ENCODE data around the gene MYO10.

The MYO10 gene

DNA sequence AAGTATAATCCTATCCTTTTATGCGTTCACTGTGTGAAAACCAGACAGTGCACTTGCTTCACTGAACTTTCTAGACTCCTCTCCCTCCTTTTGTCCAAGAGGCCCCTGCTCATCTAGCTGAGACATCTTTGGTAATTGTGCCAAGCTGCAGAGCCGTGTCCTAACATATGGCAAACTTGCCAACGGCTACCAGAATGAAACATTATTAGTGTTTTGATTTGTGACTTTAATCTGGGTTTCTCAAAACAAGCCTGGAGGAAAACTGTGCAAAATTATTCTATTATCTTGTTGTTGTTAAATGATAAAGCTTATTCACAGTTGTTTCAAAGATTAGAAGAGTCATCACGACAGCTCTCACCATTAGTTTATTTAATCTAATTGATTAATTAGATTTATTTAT, 240.3 kb downstream of the MYO10 start:
- no peak for DNase-seq

DNA sequence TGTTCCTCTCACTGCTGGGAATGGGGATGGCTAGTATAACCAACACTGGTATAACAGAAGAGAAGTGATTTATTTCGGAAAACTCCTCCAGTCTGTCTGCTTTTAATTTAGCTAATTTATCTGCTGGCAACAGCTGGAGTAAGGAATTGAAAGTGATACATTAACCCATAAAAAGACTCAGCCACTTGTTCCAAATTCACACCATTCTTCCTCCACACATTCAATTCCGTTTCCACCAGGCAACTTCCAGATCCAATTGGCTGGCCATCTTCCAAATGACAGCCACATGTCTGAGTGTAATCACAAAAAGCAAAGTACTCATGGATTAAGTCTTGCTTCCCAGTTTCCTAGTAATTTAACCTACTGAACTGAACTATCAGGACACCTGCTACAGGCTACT, 242.2 kb downstream of the MYO10 start:
- no peak for DNase-seq

DNA sequence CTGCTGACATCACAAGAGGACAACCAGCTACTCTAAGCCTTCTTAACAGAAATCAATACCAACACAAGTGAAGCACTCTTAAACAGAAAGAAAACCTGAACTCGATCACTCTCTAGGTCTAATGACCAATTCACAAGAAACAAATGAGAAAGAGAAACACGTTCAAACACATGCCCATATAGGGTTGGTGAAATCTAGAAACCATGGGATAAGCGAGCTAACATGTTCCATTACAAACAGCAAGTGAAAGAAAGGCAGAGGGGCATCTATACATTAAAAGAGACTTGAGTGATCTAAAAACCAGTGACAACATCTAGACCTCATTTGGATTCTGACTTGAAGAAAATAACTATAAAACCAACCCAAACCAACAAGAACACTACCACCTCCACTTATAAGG, 244.4 kb downstream of the MYO10 start:
- no peak for DNase-seq

DNA sequence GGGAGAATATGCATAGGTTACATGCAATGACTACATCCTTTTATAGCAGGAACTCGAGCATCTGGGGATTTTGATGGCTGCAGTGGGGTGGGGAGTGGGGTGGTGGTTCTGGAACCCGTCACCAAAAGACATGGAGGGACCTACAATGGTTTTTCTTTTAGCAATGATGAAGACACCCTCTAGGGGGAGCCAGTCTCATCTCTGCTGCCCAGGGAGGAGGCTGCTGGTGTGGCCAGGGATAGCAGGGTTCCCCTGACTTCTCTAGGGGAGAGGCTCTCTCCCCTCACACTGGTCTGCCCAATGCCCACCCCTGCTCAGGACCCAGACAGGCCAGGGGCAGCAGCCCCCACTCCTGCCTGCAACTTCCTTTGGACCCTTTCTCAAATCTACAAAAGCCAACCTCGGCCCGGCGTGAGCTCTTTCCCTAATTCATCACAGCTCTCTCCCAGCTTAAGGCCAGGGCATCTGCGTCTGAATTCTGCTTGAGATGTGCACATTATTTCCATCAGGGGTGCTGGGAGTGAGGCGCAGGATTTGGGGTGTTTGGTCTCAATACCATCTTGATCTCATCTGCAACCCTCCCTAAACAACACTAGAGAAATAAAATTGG, 245.7 kb downstream of the MYO10 start:
- DNase-seq = no peak

DNA sequence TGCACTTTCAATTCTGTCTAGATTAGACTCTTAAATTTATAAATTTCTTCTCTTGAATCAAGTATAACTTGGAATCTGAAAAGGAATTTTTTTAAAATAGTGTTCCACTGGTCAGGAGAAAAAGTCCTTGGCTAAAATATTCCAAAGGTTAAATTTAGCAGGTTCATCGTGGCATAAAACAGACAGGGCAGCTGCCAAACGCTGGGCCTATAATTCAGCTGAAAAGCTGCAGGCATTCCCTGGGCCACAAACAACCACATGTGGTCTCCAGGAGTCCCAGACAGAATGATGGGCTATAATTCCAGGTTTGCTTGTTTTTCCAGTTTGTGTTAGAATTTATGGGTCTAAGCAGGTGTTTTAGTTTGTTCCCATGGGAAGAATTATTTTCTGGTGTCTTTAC, 248.2 kb downstream of the MYO10 start:
- DNase-seq = no peak

DNA sequence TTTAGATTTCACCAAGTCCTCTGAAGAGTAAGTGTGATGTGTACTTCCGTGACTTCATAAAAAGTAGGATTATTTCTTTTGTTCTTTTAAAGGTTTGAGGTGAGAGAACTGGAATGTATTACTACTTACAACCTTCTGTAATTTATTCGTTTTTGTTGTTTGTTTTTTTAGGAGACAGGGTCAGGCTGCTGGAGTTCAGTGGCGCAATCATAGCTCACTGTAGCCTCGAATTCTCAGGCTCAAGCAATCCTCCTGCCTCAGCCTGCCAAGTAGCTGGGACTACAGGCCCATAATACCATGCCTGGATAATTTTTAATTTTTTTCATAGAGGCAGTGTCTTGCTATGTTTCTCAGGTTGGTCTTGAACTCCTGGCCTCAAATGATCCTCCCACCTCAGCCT, 251.0 kb downstream of the MYO10 start:
- DNase-seq = no peak

DNA sequence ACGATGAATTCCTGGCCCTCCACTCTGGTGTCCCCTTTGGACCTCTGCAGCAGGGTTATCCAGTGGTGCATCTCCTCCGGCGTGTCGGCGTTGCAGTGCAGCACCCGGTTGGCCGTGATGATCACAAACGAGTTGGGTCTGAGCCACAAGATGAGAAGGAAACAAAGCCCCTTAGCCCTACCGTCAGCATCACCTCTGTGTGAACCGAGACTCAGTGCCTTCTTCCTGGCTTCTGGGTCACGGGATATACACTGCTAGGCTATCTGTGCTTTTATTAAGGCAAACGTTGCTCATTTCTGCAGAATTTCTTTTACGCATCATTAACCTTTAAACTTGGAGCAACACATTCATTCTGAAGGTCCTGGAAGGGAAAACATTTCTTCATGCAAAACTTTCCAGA, 254.2 kb downstream of the MYO10 start:
- DNase-seq = no peak

DNA sequence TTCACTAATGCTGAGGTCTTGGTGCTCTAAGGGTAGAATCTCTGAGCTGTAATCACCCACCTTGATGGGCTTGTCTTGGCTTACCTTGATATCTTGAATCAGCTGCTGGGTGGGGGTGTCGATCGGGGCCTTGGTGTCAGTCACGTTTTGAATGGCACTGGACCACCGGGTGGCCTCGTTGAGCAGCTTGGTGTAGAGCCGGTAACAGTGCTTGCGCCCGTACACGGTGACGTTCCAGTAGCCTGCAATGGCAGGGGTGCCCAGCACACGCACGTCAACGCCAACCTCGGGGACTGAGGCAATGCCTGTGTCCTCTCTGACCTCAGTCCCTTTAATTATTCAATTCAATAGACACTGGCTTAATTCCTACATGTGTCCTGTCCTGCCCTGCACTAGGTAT, 256.2 kb downstream of the MYO10 start:
- no peak for DNase-seq

DNA sequence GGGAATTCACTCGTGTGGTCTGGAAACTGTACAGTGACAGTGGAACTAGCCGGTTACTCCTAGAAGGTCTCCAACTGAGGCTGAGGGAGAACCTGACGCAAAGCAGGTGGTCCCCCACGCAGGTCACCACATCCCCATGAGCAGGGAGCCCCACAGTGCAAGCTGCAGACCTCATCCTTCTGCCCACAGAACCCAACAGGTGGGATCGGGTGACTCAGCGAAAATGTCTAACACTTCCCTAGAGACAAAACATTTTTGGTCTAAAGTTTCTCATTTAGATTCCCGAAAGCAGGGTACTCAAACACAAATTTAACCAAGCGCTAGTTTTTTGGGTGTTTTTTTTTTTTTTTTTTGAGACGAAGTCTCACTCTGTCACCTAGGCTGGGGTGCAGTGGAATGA, 256.9 kb downstream of the MYO10 start:
- no peak for DNase-seq

DNA sequence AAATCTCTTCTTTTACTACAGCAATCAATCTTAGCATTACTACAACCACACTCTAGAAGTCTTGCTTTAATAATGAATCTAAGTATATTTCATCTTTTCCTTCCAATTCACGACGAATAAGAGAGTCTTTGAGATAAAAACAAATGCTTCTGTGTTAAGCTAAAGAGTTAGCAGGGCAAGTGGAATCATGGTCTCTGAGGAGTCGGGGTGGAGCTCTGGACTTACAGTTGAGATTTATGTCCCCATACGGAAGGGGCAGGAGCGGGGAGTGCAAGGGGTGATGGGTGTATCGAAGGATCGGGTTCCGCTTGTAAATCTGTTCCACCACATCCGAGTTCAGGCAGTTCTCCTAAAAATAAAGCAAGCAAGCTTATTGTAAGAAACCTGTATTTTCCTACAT, 260.3 kb downstream of the MYO10 start:
- DNase-seq = no peak

DNA sequence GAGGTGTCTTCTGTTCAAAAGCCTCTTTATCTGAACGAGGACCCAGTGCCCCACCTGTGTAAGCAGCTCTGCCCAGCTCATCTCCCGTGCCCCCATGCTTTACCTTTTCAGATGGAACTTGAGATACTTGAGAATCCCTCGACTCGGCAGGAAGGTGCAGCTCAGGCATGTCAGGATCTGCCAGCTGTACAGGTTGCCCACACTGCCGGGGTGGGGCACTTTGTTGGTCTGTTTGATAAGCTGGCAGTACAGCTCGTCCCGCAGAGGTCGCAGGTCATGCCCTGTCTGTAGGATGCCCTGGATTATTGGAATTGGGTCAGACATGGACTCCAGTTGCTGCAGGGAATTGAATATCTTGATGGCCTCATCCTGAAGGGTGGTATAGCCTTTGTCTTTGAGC, 261.3 kb downstream of the MYO10 start:
- no peak for DNase-seq

DNA sequence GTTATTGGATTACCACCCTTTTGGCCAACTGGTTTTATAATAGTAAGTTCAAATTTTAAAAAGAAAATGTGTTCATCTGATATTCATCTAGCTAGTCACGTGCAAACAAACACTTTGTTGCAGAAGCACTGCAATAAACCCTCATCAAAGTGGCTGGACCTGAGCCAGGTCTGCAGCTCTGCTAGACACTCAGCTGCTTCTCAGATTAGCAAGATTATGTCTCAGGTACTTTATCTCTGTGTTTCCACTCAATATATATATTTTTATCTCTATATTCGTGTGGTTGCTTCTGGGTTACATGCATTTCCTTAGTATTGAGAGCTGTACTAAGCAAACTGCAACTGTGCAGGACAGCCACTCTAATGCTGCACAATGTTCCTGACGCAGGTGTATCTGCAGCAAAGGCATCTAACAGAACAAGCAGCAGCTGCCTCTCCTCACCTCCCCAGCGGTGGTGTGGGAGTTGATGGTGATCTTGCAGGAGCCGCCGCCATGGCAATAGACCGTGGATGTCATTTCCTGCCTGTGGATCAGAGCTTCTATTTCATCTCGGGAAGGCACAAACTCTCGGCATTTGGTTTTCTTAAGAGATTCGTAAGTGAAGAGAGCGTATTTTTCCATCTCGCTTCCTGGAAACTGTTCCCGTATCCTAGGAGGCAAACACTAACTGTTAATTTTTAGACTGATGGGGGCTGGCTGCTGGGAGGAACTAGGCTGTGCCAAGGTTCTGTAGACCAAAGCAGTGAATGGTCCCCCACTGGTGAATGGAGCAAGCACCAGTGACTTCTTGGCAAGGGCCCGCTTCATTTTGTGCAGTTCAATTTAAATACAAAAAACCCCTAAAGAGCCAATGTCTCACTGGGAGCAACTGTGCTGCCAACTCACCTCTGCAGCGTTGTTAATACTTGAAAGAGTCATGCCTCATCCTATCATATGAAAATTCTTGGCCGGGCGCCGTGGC, 262.6 kb downstream of the MYO10 start:
- DNase-seq = no peak

DNA sequence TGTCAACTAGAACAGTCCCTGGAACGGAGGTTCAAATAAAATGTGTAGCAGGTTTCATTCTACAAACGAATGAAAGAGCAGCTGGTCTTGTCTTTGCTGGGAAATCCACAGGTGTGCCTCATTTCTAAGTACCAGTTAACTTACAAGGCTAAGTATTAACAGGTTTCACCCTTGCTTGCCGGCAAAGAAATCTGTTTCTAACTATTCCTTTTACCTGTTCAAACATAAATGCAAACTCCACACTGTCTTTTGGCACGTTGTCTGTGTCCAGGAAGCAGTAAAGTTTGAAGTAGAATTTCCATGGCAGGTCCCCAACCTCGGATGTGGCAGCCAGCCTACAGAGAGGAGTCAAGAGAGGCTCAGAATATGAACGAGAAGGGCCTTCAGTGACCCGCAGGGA, 264.9 kb downstream of the MYO10 start:
- no peak for DNase-seq

DNA sequence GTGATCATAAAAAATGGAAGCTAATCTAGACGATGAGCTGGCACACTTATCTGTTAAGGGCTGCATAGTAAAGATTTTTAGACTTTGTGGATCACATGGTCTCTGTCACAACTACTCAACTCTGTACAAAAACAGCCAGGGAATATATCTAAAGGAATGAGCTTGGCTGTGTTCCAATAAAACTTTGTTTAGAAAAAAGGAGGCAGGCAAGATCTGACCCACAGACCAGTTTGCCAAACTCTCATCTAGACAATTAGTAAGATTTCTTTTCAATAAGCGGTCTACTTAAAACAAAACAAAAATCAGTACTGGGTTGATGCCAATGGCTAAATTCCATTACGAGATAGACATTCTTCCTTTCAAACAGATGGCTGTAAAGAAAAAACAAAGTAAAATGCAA, 266.3 kb downstream of the MYO10 start:
- DNase-seq = no peak

DNA sequence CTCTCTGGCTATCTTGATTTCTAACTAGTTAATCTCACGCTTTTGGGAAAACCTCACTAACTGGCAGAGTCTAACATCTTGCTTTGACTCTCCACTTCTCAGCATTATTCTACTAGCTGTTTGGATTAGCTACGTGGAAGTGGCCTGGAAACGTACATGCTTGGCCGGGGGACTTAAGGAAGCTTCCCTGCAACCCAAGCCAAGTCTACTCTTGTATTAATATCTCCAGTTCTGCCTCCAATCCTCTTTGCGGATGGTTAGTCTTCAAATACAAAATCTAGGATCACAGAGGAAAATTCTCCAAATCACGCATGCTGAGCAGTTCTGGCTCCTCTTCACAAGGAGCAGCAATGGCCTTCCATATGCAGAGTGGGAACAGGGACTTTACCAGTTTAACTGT, 267.5 kb downstream of the MYO10 start:
- no peak for DNase-seq

DNA sequence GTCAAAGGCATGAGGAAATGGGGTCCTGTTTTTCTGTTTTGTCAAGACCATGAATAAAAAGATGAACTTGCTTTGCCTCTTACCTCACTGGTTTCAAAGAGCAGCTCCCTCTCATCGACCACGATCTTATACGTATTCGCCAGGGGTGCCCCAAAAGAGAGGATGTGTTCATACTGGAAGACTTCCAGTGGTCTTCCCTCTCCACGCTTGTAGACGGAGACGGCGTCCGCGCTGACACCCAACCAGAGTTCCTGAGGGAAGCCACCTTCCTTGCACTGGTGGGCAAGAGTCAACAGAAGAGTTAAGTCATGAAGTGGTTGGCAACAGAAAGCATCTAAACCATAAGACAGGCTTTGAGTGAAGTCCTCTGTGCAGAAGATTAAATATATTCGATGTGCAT, 267.9 kb downstream of the MYO10 start:
- no peak for DNase-seq

DNA sequence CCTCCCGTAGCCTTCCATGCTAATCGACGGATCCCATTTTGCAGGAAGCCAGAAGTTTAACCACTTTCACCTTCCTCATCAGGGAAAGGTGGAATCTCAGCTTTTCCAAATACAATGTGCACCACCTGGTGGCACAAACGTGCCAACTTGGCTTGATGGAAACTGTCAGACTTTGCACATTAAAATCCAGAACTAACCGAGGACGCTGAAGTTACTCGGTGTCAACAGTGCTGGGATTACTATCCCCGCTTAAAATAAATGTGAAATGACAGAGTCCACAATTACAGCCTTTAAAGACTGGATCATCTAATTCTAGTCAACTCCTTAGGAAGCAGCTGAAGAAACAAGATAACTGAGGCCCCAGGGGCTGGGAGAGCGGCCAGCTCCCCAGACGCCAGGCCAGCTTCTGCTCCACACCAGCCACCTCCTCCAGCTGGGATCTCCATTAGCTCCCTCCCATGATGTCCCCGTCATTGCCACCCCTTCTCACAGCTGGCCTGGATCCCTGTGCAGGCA, 269.1 kb downstream of the MYO10 start:
- DNase-seq = no peak

DNA sequence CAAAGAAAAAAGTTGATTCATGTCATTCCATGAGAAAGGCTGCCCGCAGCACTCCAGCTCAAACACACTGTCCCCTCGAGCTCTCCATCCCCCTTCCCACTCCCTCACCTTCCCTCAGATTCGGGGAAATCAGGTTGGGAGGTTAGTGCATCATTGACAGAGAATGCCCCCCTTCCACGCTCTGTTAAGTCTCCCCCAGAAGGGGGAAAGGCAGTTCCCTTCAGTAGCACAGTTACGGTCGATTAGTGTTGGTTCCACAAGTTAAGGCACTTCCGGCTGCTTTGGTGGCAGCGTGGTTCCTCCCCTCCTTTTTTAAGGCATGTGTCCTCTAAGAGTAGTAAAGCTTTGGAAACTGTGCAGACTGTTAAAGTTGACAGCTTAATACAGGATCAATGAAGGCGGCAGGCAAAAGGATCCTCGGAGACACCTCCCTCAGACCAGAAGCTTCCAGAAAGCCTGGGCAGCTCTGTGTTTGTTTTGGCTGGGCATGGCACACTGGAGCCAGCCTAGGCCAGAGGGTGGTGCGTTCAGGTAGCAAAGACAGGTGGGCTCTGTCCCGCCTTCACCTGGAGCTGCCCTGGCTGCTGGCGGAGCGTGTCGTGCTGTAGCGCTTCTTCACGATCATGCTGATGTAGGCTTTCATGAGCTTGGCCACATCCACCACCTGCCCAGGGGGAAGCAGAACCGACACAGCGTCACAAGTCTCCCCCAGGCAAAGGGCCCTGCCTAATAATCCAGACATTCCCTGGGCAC, 269.8 kb downstream of the MYO10 start:
- DNase-seq = no peak

DNA sequence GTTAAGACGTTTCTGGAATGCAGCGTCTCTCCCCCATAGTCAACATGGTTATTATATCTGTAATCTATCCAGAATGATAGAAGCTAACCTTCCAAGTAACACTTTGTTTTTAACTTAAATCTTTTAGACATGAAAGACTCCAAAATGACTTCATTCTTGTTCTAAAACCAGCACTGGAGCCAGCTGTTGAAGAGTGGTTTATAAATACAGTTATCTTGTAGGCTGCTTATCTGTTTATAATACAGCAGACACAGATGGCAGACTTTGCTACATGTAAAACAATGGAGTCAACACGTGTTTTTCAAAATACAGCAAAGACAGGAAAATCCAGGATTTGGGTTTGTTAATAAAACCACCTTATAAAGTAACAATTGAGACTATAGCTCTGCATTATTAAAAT, 270.5 kb downstream of the MYO10 start:
- DNase-seq = no peak

DNA sequence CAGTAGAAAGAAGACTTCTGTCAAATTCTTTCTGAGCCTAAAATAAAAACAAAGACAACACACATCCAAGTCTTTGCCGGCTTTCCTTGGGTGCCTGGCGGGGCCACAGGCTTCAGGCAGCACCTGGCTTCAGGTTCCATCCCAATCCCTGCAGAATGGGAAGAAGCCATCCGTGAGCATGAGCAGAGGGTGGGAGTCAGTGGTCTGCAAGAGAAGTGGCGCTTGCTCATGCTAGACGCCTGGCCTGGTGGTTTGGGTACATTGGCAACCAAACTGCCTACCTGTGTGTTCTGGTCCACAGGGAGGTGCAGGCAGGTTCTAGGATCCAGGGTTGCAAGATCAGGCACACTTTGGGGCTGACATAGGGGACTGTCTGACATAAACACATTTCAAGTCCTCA, 271.7 kb downstream of the MYO10 start:
- DNase-seq = no peak

DNA sequence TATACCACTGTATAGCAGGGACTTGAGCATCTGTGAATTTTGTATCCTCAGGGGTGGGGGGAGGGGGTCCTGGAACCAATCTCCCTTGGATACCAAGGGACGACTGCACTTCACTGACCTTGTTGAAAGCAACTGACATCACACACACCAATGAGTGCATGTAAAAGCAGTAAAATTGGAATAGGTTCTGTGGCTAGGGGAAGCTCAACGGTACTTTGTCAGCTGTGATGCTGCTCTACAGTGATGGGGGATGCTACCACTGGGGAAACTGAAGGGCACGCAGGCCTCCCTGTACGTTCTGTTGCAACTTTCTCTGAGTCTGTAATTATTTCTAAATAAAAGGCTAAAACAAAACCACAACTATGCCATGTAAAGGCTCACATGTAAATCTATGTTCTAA, 272.2 kb downstream of the MYO10 start:
- no peak for DNase-seq

DNA sequence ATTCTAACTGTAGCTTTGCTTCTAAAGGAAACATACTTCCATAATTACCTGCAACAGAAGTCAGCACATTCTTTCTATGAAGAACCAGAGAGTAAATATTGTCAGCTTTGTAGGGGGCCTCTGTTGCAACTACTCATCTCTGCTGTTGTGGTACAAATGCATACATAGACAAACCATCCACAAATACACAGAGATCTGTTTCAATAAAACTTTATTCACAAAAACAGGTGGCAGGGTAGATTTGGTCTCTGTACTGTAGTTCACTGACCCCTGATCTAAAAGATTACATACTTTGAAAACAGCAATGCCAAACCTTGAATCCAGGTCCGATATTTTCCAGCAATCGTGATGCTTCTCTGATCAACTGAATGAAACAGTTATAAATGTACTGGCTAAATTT, 274.4 kb downstream of the MYO10 start:
- no peak for DNase-seq

DNA sequence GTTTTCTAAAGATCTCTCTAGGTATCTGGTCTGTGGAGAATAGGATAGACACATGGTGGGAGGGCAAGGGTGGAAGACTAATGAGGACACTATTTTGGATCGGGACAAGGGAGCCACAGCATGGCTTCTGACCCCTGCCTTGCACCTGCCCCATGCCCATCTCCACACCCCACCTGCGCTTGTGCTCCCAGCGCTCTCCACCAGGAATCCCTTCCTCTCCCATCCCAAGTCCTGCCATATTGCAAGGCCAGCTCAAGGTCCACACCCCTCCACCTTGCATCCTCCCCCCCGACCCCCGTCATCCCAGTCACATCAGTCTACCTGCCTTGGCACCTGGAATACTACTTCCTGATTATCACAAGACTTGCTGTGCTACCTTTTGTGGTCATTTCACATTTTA, 275.1 kb downstream of the MYO10 start:
- no peak for DNase-seq

DNA sequence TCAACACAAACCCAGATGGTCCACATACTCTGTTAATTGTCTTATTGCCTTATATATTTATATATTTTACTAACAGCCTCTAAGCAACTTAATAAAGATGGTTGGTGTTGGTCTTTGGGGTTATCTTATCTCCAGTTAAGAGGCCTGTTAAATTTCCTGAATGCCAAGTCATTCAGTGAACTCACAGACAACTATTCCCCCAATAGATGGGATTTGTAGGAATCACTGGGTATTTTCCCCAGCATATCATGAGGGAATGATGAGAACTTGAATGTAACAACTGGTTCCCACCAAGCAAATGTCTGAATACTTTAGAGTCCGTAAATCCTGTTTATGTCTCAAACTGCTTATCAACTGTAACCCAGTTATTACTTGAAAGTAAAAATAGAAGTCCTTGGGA, 276.6 kb downstream of the MYO10 start:
- no peak for DNase-seq

Data from T1000 (cell line).